Astrocyte of the hippocampus (primary cell): ENCODE measurements around the gene COX4I1.
"Not testable (repeated sequence)": the region's sequence is repeated elsewhere in the genome, so short reads cannot be mapped to it uniquely, and the experiment has no call there.

ENCODE experiments used
- DNase-seq: peaks from one replicate; pipeline ENCODE4 v3.0.0; 2011; ENCODE audit warnings: low read depth, low spot score

COX4I1 gene

GRCh38 chr16:85798901-85799496 lies 496 bp upstream of the COX4I1 start:
- DNase-seq = no peak

- peak; percentile 64 for DNase-seq
Observed at GRCh38 chr16:85800321-85800669, 800 bp downstream of the COX4I1 start.

GRCh38 chr16:85803570-85803969 lies 4.1 kb downstream of the COX4I1 start:
- no peak for DNase-seq

GRCh38 chr16:85805442-85806045 lies 6.0 kb downstream of the COX4I1 start:
- no peak for DNase-seq

GRCh38 chr16:85806539-85806938 lies 7.0 kb downstream of the COX4I1 start:
- no peak for DNase-seq

GRCh38 chr16:85807340-85807739 lies 7.8 kb downstream of the COX4I1 start:
- DNase-seq = not testable (repeated sequence)

GRCh38 chr16:85808104-85808503 lies 8.6 kb downstream of the COX4I1 start:
- not testable (repeated sequence) for DNase-seq

GRCh38 chr16:85808926-85809325 lies 9.4 kb downstream of the COX4I1 start:
- DNase-seq = no peak

- DNase-seq = no peak
Observed at GRCh38 chr16:85809645-85810044, 10.2 kb downstream of the COX4I1 start.

GRCh38 chr16:85810097-85810741 lies 10.7 kb downstream of the COX4I1 start:
- no peak for DNase-seq

GRCh38 chr16:85810742-85811115 lies 11.2 kb downstream of the COX4I1 start:
- no peak for DNase-seq

- peak; percentile 18 for DNase-seq
Observed at GRCh38 chr16:85812031-85812807, 12.7 kb downstream of the COX4I1 start.

GRCh38 chr16:85812811-85813700 lies 13.6 kb downstream of the COX4I1 start:
- DNase-seq = no peak

GRCh38 chr16:85816159-85816558 lies 16.7 kb downstream of the COX4I1 start:
- no peak for DNase-seq

GRCh38 chr16:85817195-85817594 lies 17.7 kb downstream of the COX4I1 start:
- DNase-seq = not testable (repeated sequence)

- peak; percentile 79 for DNase-seq
Observed at GRCh38 chr16:85819245-85819644, 19.8 kb downstream of the COX4I1 start.

- DNase-seq = peak; percentile 25
Observed at GRCh38 chr16:85819771-85820170, 20.3 kb downstream of the COX4I1 start.

- no peak for DNase-seq
Observed at GRCh38 chr16:85820604-85821372, 21.3 kb downstream of the COX4I1 start.

GRCh38 chr16:85821390-85822135 lies 22.1 kb downstream of the COX4I1 start:
- DNase-seq = peak; percentile 83

- DNase-seq = no peak
Observed at GRCh38 chr16:85822145-85822544, 22.6 kb downstream of the COX4I1 start.
